BE2C (cell line): ENCODE measurements around the gene TP73.

Experiments used
- DNase-seq: peaks from one replicate; pipeline ENCODE4 v3.0.0-alpha.2; 2020
- H3K27me3 ChIP-seq: fragments of 250-450 bp; sonication (Bioruptor Pico); 2 replicates; pipeline ENCODE4 v1.5.1; 2020; ENCODE audit warnings: mild to moderate bottlenecking
- H3K36me3 ChIP-seq: fragments of 250-450 bp; sonication (Bioruptor Pico); 2 replicates; pipeline ENCODE4 v1.5.1; 2020; ENCODE audit warnings: mild to moderate bottlenecking
- H3K4me1 ChIP-seq: fragments of 250-450 bp; sonication (Bioruptor Pico); 2 replicates; pipeline ENCODE4 v1.5.1; 2020
- H3K4me3 ChIP-seq: 2 replicates; pipeline ENCODE4 v1.5.1; 2011; ENCODE audit warnings: low read depth, low read length
- H3K9me3 ChIP-seq: fragments of 250-450 bp; sonication (Bioruptor Pico); 2 replicates; pipeline ENCODE4 v1.5.1; 2020
- TF ChIP-seq, protein P1 (sequence below): IDR thresholded peaks from 2 replicates; pipeline ENCODE4 v1.5.1; 2012; ENCODE audit warnings: mild to moderate bottlenecking, low read depth, low read length

The TP73 gene

GRCh38 chr1:3702528-3702927 lies 50.2 kb downstream of the TP73 start:
- Histone ChIP-seq H3K4me3 (no peak overlapping the region), H3K9me3 (no peaks in the 10 kb centered on the region), H3K36me3 (no peaks in the 10 kb centered on the region), H3K27me3 (no peaks in the 10 kb centered on the region), H3K4me1 (peaks cover 10% of the 10 kb centered on the region)
- DNase-seq, result no peak
- TF ChIP-seq, protein P1, sequence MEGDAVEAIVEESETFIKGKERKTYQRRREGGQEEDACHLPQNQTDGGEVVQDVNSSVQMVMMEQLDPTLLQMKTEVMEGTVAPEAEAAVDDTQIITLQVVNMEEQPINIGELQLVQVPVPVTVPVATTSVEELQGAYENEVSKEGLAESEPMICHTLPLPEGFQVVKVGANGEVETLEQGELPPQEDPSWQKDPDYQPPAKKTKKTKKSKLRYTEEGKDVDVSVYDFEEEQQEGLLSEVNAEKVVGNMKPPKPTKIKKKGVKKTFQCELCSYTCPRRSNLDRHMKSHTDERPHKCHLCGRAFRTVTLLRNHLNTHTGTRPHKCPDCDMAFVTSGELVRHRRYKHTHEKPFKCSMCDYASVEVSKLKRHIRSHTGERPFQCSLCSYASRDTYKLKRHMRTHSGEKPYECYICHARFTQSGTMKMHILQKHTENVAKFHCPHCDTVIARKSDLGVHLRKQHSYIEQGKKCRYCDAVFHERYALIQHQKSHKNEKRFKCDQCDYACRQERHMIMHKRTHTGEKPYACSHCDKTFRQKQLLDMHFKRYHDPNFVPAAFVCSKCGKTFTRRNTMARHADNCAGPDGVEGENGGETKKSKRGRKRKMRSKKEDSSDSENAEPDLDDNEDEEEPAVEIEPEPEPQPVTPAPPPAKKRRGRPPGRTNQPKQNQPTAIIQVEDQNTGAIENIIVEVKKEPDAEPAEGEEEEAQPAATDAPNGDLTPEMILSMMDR, result no peak

DNA sequence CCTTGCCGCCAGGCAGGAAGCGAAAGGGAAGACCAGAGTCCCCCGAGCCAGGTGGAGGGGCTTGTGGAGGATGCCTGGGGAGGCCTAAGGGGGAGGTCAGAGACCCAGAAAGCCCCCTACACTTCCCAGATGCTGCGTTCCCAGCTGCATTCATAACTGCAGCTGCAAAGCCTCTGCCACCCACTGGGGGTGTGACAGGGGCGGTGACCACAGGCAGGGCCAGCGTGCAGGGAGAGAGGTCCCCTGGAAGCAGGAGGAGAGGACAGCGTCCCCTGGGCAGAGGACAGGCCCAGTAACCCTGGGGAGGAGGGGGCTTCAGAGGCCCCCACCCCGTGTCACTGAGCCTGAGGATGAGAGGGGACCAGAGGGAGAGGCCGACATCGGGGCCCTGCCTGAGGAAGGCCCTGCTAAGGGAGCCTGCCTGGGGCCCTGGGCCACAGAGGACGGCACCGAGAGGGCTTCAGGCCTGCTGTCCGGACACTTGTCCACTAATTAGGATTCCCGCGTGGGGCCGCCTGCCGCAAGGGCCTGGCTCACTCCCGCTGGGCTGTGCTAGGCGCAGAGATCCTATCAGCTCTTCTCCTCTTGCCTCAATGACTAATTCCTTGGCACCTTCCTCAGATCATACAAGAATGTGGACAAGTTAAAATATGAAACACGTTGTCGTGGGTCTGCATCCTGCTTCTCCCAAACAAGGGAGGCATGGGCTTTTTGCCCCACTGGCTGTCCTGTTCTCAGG lies 50.8 kb downstream of the TP73 start:
- TF ChIP-seq, protein P1, result no peak
- H3K36me3 ChIP-seq, result no peaks in the 10 kb centered on the region
- no peak overlapping the region for H3K4me3 ChIP-seq
- H3K9me3 ChIP-seq, result no peaks in the 10 kb centered on the region
- DNase-seq, result no peak
- H3K27me3 ChIP-seq, result no peaks in the 10 kb centered on the region
- H3K4me1 ChIP-seq, result 0 out of 2 replicates have a peak, but pooled peaks cover 6% of the 10 kb centered on the region

GRCh38 chr1:3703786-3704371 lies 51.6 kb downstream of the TP73 start:
- Histone ChIP-seq H3K4me3 (no peak overlapping the region), H3K36me3 (no peaks in the 10 kb centered on the region), H3K4me1 (0 out of 2 replicates have a peak, but pooled peaks cover 6% of the 10 kb centered on the region), H3K27me3 (no peaks in the 10 kb centered on the region), H3K9me3 (no peaks in the 10 kb centered on the region)
- DNase-seq, result no peak
- TF ChIP-seq, protein P1, result no peak

- no peak for DNase-seq
- Histone ChIP-seq H3K9me3 (no peaks in the 10 kb centered on the region), H3K4me3 (no peak overlapping the region), H3K4me1 (0 out of 2 replicates have a peak, but pooled peaks cover 6% of the 10 kb centered on the region), H3K27me3 (no peaks in the 10 kb centered on the region), H3K36me3 (no peaks in the 10 kb centered on the region)
- TF ChIP-seq, protein P1, result no peak
Measured at GRCh38 chr1:3705341-3705950, 53.1 kb downstream of the TP73 start.

GRCh38 chr1:3706651-3707297 lies 54.5 kb downstream of the TP73 start:
- no peak overlapping the region for H3K4me3 ChIP-seq
- H3K27me3 ChIP-seq, result no peaks in the 10 kb centered on the region
- no peaks in the 10 kb centered on the region for H3K9me3 ChIP-seq
- TF ChIP-seq, protein P1, result no peak
- peaks cover 11% of the 10 kb centered on the region for H3K4me1 ChIP-seq
- no peak for DNase-seq
- H3K36me3 ChIP-seq, result no peaks in the 10 kb centered on the region
